Upper lobe of right lung (tissue), 1 donor: ENCODE results near the gene HOXB6. TPM values are rescaled to one million over a fixed set of nuclear protein-coding genes. Genes with fewer than 3 reads are reported as not detected.

Experiments
- microRNA-seq: library from miRNA; unstranded; fragments of <30 nt; microRNA quantifications from one replicate; pipeline ENCODE4 v1.2.0, GENCODE V29; 2020; ENCODE audit warnings: borderline microRNAs expressed
- total RNA-seq: library from RNA; stranded (reverse); fragmentation: NEBNext Ultra II Directional; extraction: Animal tissue kit (Norgen Biotek cat#: 25700); gene quantifications from one replicate; pipeline ENCODE4 v1.2.1, GENCODE V29; 2021
- donor health status: DM: no; HTN: yes; CAD: no; lungs with severe emphysema.

Gene HOXB6
- total RNA-seq, 1 donor from 2014 or later = 4.9 TPM

Small RNAs within 50 kb of the gene (microRNA-seq; reads per million reads assigned to microRNA genes)
- gene MIR196A1 = not detected

Other genes with a start within 250 kb of the HOXB6 start
- gene SKAP1, start 174.8 kb downstream of the HOXB6 start, total RNA-seq = 5.1 TPM
- not detected for gene HOXB1, start 74.0 kb downstream of the HOXB6 start, total RNA-seq
- gene HOXB2, start 59.9 kb downstream of the HOXB6 start, total RNA-seq = 11.0 TPM
- 4.9 TPM for gene HOXB4, start 26.6 kb downstream of the HOXB6 start, total RNA-seq
- 13.3 TPM for gene HOXB3, start 14.7 kb downstream of the HOXB6 start, total RNA-seq
- 4.4 TPM for gene HOXB5, start 11.2 kb downstream of the HOXB6 start, total RNA-seq
- 1.2 TPM for gene HOXB7, start 6.0 kb upstream of the HOXB6 start, total RNA-seq
- 1.0 TPM for gene HOXB8, start 10.3 kb upstream of the HOXB6 start, total RNA-seq
- not detected for gene HOXB9, start 21.4 kb upstream of the HOXB6 start, total RNA-seq
- not detected for gene PRAC1, start 117.5 kb upstream of the HOXB6 start, total RNA-seq
- not detected for gene PRAC2, start 118.2 kb upstream of the HOXB6 start, total RNA-seq
- not detected for gene HOXB13, start 123.8 kb upstream of the HOXB6 start, total RNA-seq
- gene TTLL6, start 212.2 kb upstream of the HOXB6 start, total RNA-seq = 0.20 TPM
- 181 TPM for gene CALCOCO2, start 226.0 kb upstream of the HOXB6 start, total RNA-seq